Activated B cell treated with CpG ODN at 0.5 μM for 24 hours (primary cell): Measurements from ENCODE around the gene COG8. TPM values are rescaled to one million over a fixed set of nuclear protein-coding genes. Genes with fewer than 3 reads are reported as not detected.
A peak's percentile ranks its signal among the peaks of the same experiment; 100 is the strongest.

ENCODE experiments used
- ATAC-seq: fragments of 200-7000 bp; cut with Tn5 transposase; one replicate; pipeline ENCODE4 v1.10.0; 2021; ENCODE audit warnings: low read depth, mild to moderate bottlenecking, moderate library complexity
- CTCF ChIA-PET: fragments of 350-600 bp; sonication (Branson Sonifier 250); formaldehyde crosslinking; loops from one replicate; lab custom pipeline; 2021; ENCODE audit warnings: antibody characterized with exemption; lab: Charles Lee
- POLR2A ChIA-PET: fragments of 350-600 bp; sonication (Branson Sonifier 250); formaldehyde crosslinking; loops from one replicate; lab custom pipeline; 2021; ENCODE audit warnings: antibody characterized with exemption; lab: Charles Lee
- DNase-seq: peaks from one replicate; pipeline ENCODE4 v3.0.0; 2022
- H3K27ac Mint-ChIP-seq: one replicate; pipeline ENCODE4 v1.8.0; 2020; ENCODE audit warnings: mixed read lengths
- H3K27me3 Mint-ChIP-seq: one replicate; pipeline ENCODE4 v1.8.0; 2021; ENCODE audit warnings: mixed read lengths
- H3K36me3 Mint-ChIP-seq: one replicate; pipeline ENCODE4 v1.8.0; 2021; ENCODE audit warnings: low read depth, mixed read lengths
- H3K4me1 Mint-ChIP-seq: one replicate; pipeline ENCODE4 v1.8.0; 2021; ENCODE audit warnings: mixed read lengths
- H3K4me3 Mint-ChIP-seq: one replicate; pipeline ENCODE4 v1.8.0; 2020; ENCODE audit warnings: mild to moderate bottlenecking, mixed read lengths
- H3K9me3 Mint-ChIP-seq: one replicate; pipeline ENCODE4 v1.8.0; 2020; ENCODE audit warnings: mixed read lengths
- CTCF ChIP-seq: fragments of 200-600 bp; IDR thresholded peaks from one replicate; pipeline ENCODE4 v1.8.0; 2022; ENCODE audit warnings: antibody characterized with exemption, mild to moderate bottlenecking
- intact Hi-C: fragments of 100-400 bp; cut with micrococcal nuclease; formaldehyde crosslinking; loops from one replicate; pipeline ENCODE4 v1.15.1; 2024
- total RNA-seq: library from RNA; stranded (reverse); gene quantifications from 2 replicates; pipeline ENCODE4 v1.2.3, GENCODE V29; 2022

The COG8 gene
- total RNA-seq, 1 donor from 2014 or later: 45.4 TPM

GRCh38 chr16:69349536-69349935, 10.2 kb upstream of the COG8 start:
- DNase-seq: no peak
- intact Hi-C loops: no loop called here
- Mint-ChIP-seq H3K4me3 (no peak overlapping the region), H3K4me1 (peaks cover 9% of the 10 kb centered on the region), H3K27me3 (no peaks in the 10 kb centered on the region), H3K9me3 (no peaks in the 10 kb centered on the region), H3K27ac (no peak overlapping the region), H3K36me3 (peaks cover 44% of the 10 kb centered on the region)
- CTCF ChIA-PET: no interaction called here
- POLR2A ChIA-PET: interaction anchor here (0.7 kb wide), 1 partner anchor 8 kb away, joined by 7 read pairs; no protein-coding TSS in a partner anchor
- no peak for TF ChIP-seq CTCF
- ATAC-seq: no peak

GRCh38 chr16:69348222-69348621, 8.9 kb upstream of the COG8 start:
- Mint-ChIP-seq H3K9me3 (no peaks in the 10 kb centered on the region), H3K4me1 (peaks cover 9% of the 10 kb centered on the region), H3K27me3 (no peaks in the 10 kb centered on the region), H3K27ac (no peak overlapping the region), H3K36me3 (peaks cover 50% of the 10 kb centered on the region), H3K4me3 (no peak overlapping the region)
- intact Hi-C loops: no loop called here
- ChIA-PET CTCF (no interaction called here), POLR2A (interaction anchor here (1.4 kb wide), 1 partner anchor 9 kb away, joined by 3 read pairs; the partner anchor contains the start of genes COG8 and NIP7)
- DNase-seq: no peak
- TF ChIP-seq CTCF: no peak
- ATAC-seq: no peak

- CTCF ChIA-PET: no interaction called here
- TF ChIP-seq CTCF: no peak
- Mint-ChIP-seq H3K4me3 (no peak overlapping the region), H3K27me3 (no peaks in the 10 kb centered on the region), H3K4me1 (peaks cover 10% of the 10 kb centered on the region), H3K9me3 (no peaks in the 10 kb centered on the region), H3K27ac (no peak overlapping the region), H3K36me3 (peaks cover 50% of the 10 kb centered on the region)
- DNase-seq: no peak
- POLR2A ChIA-PET: no interaction called here
- intact Hi-C loops: no loop called here
- ATAC-seq: no peak
Observed at GRCh38 chr16:69346683-69347082, 7.3 kb upstream of the COG8 start.

GRCh38 chr16:69345923-69346322, 6.6 kb upstream of the COG8 start:
- Mint-ChIP-seq H3K9me3 (no peaks in the 10 kb centered on the region), H3K4me3 (no peak overlapping the region), H3K27me3 (no peaks in the 10 kb centered on the region), H3K4me1 (peaks cover 17% of the 10 kb centered on the region), H3K36me3 (peaks cover 50% of the 10 kb centered on the region), H3K27ac (no peak overlapping the region)
- intact Hi-C loops: no loop called here
- POLR2A ChIA-PET: no interaction called here
- ATAC-seq: peak; percentile 25
- no peak for DNase-seq
- CTCF ChIA-PET: no interaction called here
- no peak for TF ChIP-seq CTCF

- H3K4me1 Mint-ChIP-seq: peaks cover 32% of the 10 kb centered on the region
- ChIA-PET POLR2A (no interaction called here), CTCF (interaction anchor here (1.2 kb wide), 1 partner anchor 35 kb away, joined by 3 read pairs; no protein-coding TSS in a partner anchor)
- intact Hi-C loops: no loop called here
- H3K36me3 Mint-ChIP-seq: peaks cover 50% of the 10 kb centered on the region
- H3K27ac Mint-ChIP-seq: no peak overlapping the region
- no peak for ATAC-seq
- H3K9me3 Mint-ChIP-seq: no peaks in the 10 kb centered on the region
- H3K4me3 Mint-ChIP-seq: no peak overlapping the region
- no peaks in the 10 kb centered on the region for H3K27me3 Mint-ChIP-seq
- DNase-seq: no peak
- no peak for TF ChIP-seq CTCF
Observed at GRCh38 chr16:69344171-69344570, 4.8 kb upstream of the COG8 start.
